ENCODE results near the gene PSMC1.
"Not testable (repeated sequence)": the region's sequence is repeated elsewhere in the genome, so short reads cannot be mapped to it uniquely, and the experiment has no call there.

Gene PSMC1

DNA sequence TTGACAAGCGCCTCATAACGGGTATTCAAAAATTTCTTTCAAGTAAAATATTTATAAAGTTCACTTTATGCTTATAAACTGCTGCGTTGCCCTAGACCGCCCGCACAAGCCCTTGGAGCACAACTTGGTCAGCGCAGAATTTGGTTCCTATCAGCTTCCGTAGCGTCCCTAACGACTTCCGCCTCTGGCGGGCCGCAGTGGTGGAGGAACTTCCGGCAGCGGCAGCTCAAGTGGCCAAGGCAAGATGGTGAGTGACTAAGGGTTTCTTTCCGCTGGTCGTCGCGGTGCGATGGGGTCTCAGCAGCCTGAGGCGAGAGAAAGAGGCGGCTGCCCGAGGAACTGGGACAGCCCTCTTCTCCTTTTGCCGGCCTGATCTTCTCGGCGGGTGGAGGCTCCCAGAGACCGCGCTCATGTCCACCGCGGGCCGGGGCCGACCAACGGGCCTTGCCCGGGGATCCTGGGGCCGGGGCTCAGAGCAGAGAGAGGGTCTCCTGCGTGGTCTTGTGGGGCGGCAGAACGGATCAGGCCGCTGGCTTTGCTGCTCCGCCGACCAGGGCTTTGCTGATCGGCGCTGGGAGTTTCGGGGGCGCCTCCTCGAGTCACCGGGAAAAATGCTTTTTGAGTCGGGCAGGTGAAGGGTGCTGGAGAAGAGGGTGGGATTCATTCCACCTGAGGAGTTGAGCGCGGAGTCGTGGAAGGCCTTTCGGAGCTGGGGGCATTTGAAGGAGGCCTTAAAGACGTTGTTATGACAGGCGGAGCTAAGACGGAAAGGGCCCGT is at the start of gene PSMC1:
PSMC1 (plus strand) TSS at position 200 of the 778 bp plus-strand sequence; CDS start at position 245, 45 bp downstream.
- DNase-seq (ENCODE audit: low spot score), result peak; percentile 94

DNA sequence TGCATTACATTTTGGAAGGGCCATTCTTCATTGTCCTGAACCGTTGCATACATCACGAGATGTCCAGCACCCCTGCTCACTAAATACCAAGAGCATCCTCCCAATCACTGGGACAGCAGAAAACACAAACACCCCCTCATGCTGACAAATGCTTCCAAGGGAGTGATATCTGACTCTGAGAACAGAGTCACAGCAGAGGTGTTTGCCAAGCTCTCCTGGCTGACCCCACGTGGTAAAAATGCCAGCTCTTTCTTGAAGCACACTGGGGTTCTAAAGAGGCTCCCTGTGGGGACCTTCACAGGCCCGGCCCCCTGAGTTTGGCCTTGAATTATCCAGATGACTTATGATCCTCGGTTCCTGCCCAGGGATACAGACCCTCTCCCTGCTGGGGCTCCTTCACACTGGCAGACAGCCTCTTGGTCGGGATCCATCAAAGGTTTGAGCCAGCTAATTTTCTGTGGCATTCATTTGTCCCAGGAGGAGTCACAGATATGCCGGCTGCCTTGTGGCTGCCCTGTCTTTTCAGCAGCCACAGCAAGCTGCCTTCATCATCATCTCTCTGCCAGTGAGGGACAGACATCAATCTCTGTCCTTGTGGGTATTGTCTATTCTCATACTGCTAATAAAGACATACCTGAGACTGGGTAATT is 43.1 kb upstream of the PSMC1 start:
- DNase-seq (ENCODE audit: low spot score), result no peak

DNA sequence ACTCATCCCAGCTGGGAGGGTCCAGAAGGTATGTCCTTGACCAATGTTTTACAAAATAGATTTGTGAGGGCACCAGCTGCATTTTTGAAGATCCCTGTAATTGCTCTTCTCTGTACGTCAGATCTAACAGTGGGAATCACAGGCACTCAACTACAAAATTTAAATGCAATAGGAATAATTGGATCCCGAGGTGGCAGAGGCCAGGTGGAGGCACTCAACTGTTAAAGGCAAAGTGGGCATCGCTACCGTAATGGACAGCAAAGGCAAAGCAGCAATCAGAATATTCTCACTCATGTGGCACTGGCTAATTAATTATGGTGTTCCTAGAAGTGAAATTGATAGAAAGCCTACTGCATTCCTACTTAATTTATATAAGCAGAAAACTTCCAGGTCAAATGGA is 27.9 kb upstream of the PSMC1 start:
- DNase-seq (ENCODE audit: low spot score), result no peak

DNA sequence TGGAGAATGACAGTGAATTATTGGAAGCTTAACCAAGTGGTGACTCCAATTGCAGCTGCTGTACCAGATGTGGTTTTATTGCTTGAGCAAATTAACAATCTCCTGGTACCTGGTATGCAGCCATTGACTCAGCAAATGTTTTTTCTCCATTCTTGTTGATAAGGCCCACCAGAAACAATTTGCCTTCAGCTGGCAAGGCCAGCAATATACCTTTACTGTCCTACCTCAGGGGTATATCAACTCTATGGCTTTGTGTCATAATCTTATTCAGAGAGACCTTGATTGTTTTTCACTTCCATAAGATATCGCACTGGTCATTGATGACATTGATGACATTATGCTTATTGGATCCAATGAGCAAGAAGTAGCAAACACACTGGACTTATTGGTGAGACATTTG is 26.4 kb upstream of the PSMC1 start:
- not testable (repeated sequence) for DNase-seq (ENCODE audit: low spot score)

DNA sequence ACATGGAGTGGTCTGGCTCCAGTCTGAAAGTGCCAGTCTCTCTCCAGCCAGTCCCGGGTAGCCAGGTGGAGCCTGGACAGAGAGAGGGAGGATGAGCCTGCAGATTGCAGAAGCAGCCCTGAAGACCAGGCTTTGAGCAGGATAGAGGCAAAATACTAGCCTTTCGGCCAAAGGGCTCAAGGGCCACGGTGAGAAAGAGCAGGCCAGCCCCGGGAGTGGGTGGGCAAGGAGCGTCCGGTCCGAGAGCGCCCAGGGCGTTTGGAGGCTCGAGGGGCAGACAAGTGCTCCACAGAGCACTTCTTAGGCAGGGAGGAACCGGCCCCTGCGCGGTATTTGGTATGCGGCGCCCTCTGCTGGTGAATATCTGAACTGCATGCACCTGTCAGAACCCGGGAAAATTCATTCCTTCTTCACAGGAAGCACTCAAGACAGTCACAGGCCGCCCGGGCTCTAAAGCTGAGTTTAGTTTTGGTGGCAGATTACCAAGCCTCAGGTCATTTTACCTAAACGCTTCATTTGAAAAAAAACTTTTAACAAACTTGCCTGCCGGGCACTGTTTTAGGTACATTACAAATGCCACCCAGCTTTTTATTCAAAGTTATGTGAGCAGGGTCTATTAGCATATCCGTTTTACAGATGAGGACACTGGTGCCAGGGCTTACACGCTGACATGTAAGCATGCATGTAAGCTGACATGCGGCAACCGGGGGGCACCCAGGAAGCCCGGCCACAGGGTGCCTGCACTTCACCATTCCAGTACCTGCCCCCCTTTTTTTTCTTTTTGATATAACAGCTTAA is 21.0 kb upstream of the PSMC1 start:
- DNase-seq (ENCODE audit: low spot score), result peak; percentile 75

DNA sequence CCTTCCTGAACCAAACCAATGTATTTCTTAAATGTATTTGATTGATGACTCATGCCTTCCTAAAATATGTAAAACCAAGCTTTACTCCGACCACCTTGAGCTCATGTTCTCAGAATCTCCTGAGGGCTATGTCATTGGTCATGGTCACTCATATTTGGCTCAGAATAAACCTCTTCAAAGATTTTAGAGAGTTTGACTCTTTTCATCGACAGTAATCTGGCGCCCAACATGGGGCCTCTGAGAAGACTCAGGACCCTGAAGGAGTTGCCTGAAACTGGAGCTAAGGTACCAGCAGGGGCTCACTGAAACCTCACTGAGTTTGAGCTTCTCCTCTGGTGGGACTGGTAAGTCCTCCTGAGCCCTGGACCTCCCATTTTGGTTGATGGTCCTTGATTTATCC is 17.2 kb upstream of the PSMC1 start:
- DNase-seq (ENCODE audit: low spot score), result peak; percentile 29

DNA sequence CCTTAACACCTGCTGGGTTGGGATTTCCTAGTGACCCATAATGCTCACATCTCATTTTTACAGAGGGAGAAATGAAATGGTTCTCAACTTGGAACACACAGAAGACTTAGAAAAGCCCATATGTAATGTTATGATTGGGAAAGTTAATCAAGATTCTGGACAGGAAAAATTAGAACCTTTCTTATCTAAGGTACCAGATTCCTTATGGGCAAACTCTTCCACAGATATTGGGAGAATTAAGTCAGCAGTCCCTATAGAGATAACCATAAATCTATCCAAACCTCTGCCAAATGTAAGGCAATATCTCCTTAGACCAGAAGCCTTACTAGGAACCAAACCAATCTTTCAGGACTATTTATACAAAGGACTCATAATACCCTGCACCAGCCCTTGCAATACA is 13.9 kb upstream of the PSMC1 start:
- no peak for DNase-seq (ENCODE audit: low spot score)

DNA sequence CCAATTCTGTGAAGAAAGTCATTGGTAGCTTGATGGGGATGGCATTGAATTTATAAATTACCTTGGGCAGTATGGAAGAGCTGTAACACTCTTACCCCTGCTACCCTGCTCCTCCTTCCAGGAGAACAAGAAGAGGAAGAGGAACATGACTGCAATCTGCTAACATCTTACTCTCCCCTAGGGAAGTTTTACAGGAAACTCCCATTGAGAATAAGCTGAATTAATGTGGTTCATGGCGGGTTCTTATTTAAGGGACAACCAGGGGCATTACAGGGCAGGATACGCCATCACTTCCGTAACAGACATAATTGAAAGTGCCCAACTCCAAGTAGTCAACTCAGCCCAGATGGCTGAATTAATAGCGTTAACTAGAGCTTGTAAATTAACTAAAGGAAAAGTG is 9.4 kb upstream of the PSMC1 start:
- DNase-seq (ENCODE audit: low spot score), result no peak

DNA sequence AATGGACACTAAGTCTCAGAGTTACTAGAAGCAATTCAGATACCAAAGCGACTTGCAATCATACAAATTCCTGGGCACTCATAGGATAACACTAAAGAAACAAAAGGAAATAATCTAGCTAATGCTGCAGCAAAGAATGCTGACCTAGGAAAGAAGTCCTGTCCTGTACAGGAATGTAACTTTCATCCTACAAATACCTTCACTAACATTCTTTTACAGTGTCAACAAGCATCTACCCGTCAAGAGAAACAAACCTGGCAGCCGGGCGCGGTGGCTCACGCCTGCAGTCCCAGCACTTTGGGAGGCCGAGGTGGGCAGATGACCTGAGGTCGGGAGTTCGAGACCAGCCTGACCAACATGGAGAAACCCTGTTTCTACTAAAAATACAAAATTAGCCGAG is 8.9 kb upstream of the PSMC1 start:
- DNase-seq (ENCODE audit: low spot score), result not testable (repeated sequence)

DNA sequence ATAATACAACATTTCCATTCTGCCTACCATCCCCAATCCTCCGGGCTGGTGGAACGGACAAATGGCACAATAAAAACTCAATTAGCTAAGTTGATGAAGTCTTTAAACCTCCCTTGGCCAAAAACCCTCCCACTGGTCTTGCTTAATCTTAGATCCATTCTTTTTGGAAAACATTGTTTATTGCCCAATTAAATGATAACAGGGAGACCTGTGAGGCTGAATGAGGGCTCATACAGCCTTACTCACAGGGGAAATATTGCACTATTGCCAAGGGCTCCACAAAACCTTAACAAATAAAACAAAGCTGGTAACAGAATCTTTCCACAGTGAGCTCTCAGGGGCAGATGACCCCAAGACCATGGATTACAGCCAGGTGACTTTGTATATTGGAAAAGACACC is 7.8 kb upstream of the PSMC1 start:
- no peak for DNase-seq (ENCODE audit: low spot score)

DNA sequence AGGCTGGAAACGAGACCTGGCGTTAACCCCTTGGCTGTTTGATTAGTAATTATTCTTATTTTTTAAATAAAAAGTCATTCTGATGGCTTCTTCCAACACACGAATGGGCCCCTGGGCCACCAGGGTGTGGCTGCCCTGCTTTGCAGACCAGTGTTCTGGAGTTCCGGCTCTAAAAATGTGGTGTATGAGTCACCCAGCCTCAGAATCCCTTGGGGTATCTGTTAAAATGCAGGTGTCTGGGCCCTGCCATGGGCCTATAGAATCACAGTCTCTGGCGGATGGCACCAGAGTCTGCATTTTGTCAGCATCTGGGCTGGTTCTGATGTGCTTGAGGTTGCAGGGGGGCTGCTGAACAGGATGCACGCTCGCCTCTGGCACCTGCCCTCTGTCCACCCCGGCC is 2.5 kb upstream of the PSMC1 start:
- peak; percentile 91 for DNase-seq (ENCODE audit: low spot score)

DNA sequence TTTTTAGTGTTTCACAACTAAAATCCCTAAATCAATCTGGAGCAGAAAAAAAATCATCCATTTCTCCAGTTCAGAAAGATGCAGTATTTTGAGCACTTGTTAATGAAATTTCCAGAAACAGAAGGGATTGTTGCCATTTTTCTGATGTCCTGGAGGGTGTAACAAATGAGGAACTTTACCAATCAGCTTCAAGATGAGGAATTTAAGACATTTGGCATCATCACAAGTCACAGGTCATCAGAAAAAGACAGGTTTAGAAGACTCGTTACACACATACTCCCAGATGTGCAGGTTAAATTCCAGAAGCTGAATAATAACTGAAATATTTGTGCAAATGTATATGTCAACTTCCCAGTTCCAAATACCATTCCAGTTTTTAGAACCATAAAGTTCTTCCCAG is 482 bp upstream of the PSMC1 start:
- DNase-seq (ENCODE audit: low spot score), result peak; percentile 40

DNA sequence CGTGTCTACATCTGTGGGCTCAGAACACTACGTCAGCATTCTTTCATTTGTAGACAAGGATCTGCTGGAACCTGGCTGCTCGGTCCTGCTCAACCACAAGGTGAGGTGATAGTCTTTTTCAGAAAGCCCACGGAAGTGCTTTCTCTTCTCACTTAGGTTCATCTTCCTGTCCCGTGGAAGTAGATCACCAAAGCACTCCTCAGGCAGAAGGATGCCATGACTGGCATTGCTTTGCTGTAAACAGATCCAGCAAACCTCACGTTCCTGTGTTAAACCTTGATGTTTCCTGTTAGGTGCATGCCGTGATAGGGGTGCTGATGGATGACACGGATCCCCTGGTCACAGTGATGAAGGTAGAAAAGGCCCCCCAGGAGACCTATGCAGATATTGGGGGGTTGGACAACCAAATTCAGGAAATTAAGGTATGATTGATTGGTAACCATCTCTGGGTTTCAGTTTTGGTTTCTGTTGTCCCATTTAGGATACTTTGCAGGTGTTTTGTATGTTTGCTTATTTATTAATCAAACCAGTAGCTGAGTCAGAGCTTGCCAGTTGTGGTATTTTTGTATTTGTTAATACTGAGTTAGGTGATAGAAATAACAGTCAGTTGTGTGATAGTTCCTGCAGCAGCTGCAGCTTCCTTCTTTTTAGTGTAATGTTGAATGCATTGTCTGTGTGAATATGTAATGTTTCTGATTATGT is 7.5 kb downstream of the PSMC1 start:
- no peak for DNase-seq (ENCODE audit: low spot score)

DNA sequence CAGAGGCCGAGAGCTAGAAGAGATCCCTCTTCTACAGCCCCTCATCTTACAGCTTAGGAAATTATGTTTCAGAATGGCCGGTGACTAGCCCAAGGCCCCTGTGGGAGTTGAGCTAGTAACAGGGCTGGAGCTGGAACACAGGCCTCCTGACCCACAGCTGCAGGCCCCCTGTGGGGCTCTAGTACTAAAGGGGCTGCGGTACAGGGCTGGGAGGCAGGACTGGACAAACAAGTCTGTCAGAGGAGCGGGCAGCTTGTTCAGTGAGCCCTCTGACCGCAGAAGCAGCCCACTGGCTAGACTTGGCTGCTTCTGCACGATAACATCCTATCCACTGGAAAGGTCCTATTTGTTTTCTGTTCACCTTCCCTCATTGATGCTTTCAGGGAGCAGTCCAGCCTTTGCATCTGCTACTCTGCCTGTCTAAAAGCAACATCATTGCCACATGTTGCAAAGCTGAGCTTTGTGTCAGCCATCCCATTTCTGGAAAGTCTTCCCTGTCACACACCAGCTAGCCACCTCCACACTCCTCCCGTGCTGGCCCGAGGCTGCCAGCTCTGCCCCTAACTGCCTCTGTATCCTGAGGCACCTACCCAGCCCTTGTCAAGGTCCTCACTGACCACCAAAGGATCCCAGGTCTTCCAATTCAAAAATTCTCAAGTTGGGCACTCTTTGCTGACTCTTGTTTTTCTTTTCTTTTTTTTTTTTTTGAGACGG is 10.2 kb downstream of the PSMC1 start:
- no peak for DNase-seq (ENCODE audit: low spot score)

DNA sequence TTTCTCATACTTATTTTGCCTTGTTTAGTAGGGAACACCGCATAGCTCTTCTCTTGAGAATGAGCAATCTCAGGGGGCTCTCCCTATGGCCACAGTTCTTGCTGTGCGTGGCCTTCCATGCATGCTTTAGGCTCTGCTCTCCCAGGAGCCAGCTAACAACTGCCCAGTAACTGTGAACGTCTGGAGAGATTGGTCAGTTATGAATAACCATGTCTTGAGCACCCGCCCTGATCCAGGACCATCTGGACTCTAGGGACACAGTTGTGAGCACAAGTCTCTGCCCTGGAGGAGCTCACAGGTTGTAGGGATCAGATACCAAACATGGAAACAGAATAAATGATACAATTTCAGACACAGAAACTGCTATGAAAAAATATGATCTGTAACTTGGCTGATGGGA is 12.1 kb downstream of the PSMC1 start:
- no peak for DNase-seq (ENCODE audit: low spot score)

DNA sequence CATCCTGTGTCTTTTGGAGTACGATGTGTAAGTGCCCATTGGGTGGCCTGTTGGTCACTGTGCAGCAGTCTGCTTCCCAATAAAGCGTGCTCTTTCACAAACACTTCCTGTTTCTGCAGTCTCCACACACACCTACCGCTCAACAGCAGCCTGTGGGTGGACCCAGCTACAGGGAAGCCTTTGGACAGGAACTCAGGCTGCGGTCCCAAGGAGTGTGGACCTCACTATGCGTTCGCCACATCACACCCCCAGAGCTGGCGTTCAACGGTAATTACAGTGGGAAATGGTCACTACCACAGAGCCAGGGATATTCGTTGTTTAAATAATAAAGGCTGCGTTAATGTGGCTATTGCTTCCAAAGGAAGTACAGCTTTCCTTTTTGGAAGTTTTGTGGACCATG is 16.2 kb downstream of the PSMC1 start:
- no peak for DNase-seq (ENCODE audit: low spot score)

DNA sequence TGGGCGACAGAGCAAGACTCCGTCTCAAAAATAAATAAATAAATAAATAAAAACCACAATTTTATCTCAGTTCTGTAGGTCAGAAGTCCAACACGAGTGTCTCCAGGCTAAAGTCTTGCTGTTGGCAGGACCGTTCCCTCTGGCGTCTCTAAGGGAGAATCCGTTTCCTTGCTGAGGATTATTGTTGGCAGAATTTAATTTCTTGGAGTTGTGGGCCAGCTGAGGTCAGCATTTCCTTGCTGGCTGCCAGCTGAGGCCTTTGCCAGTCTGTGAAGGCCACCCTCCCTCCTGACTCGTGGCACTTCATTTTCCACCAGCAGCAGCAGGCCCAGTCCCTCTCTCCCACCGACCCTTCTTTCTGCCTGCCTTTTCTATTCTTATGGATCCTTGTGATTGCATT is 17.2 kb downstream of the PSMC1 start:
- DNase-seq (ENCODE audit: low spot score), result no peak

DNA sequence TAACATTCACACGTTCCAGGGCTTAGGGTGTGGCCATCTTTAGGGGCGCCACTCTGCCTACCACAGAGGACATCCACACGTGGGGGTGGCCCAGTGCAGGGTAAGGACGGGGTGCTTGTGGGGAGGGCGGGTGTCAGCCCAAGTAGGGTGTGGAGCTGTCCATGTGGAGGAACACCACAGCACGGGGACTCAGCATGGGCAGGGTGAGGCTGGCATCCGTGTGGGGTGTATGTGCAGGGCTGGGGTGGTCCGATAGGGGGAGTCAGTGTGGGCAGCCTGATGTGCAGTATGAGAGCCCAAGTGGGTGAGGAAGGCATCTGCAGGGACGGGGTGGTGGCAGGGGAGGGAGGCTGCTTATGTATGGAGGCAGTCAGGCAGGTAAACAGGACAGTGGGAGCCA is 17.7 kb downstream of the PSMC1 start:
- no peak for DNase-seq (ENCODE audit: low spot score)

DNA sequence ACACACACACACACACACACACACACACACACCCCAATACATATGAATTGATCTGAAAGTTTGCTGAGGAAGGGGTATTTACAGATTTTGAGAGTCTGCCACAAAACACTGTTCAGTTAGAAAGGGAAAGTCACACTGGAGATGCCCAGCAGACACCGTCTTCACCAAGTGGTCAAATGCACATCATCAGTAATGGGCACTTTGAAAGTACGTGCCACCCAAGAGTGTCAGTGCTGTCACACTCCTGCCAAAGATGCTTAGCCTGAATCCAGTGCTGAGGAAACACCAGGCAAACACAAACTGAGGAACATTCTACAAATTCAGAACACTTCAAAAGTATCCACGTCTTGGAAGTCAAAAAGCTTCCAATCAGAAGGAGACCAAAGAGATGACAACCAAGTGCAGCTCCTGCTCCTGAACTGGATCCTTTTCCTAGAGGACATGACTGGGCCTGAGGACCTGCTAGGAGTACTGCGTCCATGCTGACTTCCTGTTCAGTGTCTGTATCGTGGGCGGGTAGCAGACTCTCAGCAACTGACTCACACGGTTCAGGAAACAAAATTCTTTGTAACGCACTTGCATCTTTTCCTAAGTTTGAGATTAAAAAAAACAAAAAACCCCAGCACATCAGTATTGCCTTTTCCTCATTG is 18.6 kb downstream of the PSMC1 start:
- no peak for DNase-seq (ENCODE audit: low spot score)

DNA sequence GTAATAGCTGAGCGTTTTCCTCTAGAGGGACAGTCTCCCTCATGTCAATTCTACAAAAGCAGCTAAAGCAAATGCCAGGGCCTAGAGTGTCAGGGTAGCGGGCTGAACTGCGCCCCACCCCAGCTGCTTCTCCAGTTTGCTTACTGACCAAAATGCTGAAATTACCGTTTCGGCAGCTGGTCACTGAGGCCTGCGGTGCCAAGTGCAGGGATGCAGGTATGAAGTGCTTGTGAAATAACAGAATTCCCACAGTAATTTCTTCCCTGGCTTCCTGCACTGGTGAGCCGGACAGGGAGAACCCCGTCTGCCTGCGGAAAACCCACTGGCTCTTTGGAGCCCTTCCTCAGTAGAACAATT is 19.1 kb downstream of the PSMC1 start:
- no peak for DNase-seq (ENCODE audit: low spot score)

DNA sequence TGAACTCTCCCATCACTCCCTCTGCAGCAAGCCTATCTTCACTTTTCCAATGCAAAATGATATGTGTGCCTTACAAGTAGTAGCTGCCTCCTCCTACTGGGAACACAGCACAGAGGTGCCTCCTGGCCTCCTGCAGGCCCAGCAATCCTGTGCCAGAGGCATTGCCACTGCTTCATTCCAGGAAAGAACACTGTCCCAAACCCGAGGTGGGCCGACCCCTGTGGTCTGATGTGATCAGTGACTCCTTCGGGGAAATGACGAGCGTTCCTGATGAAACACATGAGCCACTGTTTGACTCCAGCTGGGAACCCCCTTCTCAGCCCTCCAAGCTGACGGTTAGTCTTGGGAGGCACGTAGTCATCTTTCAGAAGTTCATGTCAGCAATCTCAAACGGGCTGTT is 19.5 kb downstream of the PSMC1 start:
- DNase-seq (ENCODE audit: low spot score), result no peak
